Heart left ventricle (tissue), 16 donors: Measurements from ENCODE around the gene UBALD1. TPM values are rescaled to one million over a fixed set of nuclear protein-coding genes. Genes with fewer than 3 reads are reported as not detected.

ENCODE experiments used
- ATAC-seq, 4 donors: fragments of 200-7000 bp; cut with Tn5 transposase; one replicate each; pipeline ENCODE4 v1.9.1; 2020 to 2022; ENCODE audit warnings: moderate library complexity in 4 of 4, mild to moderate bottlenecking in 3 of 4, moderate number of reproducible peaks in 1 of 4
- DNase-seq, 5 donors: peaks; one replicate each; pipeline ENCODE4 v3.0.0-alpha.2; 2020
- H3K27ac ChIP-seq, 12 donors: fragments of 200-600 bp; sonication (generic) in 4 of 12; one replicate each; pipeline versions ENCODE4 v1.5.0 to v1.8.0; 2016 to 2022; ENCODE audit warnings: mild to moderate bottlenecking in 2 of 12
- H3K27me3 ChIP-seq, 9 donors: fragments of 200-600 bp; sonication (generic) in 2 of 9; one replicate each; pipeline versions ENCODE4 v1.5.1 to v1.8.0; 2016 to 2022; ENCODE audit warnings: mild to moderate bottlenecking in 3 of 9
- H3K36me3 ChIP-seq, 9 donors: fragments of 200-600 bp; sonication (generic) in 2 of 9; one replicate each; pipeline versions ENCODE4 v1.5.0 to v1.8.0; 2018 to 2022; ENCODE audit warnings: mild to moderate bottlenecking in 2 of 9
- H3K4me1 ChIP-seq, 12 donors: fragments of 200-600 bp; sonication (generic) in 4 of 12; one replicate each; pipeline versions ENCODE4 v1.5.0 to v1.8.0; 2016 to 2022; ENCODE audit warnings: mild to moderate bottlenecking in 3 of 12
- H3K4me3 ChIP-seq, 12 donors: fragments of 200-600 bp; sonication (generic) in 4 of 12; one replicate each; pipeline versions ENCODE4 v1.5.0 to v1.8.0; 2017 to 2022; ENCODE audit warnings: mild to moderate bottlenecking in 9 of 12, moderate library complexity in 4 of 12
- H3K9me3 ChIP-seq, 12 donors: fragments of 200-600 bp; sonication (generic) in 4 of 12; one replicate each; pipeline versions ENCODE4 v1.5.0 to v1.8.0; 2016 to 2022; ENCODE audit warnings: mild to moderate bottlenecking in 1 of 12
- CTCF ChIP-seq, 12 donors: fragments of 200-600 bp; sonication (generic) in 4 of 12; IDR thresholded peaks; one replicate each; pipeline versions ENCODE4 v1.5.0 to v1.8.0; 2018 to 2022; ENCODE audit warnings: antibody characterized with exemption in 12 of 12, mild to moderate bottlenecking in 5 of 12
- POLR2A ChIP-seq, 2 donors: fragments of 450-650 bp; IDR thresholded peaks; one replicate each; pipeline ENCODE4 v1.6.1; 2017; ENCODE audit warnings: antibody characterized with exemption in 2 of 2, mild to moderate bottlenecking in 2 of 2, moderate library complexity in 2 of 2
- WGBS, 4 donors: extraction: QIAGEN DNeasy Blood & Tissue Kit in 2 of 4; methylation state at CpG; one replicate each; pipeline versions ENCODE4 v1.1.5 to v1.1.7; 2013 to 2018; 5-methylcytosine and 5-hydroxymethylcytosine counted together
- intact Hi-C, 10 donors: fragments of 100-400 bp; cut with DNase I; formaldehyde crosslinking; loops; one replicate each; pipeline versions ENCODE4 v1.11.1 to v1.14.2; 2022
- polyA plus RNA-seq, 2 donors: library from polyadenylated mRNA; stranded (reverse); fragments of 200-250 nt; gene quantifications; one replicate each; pipeline ENCODE4 v1.2.3, GENCODE V29; 2013
- total RNA-seq, 9 donors: library from RNA; depleted of rRNA in 2 of 9; stranded (reverse); fragments of >200 nt in 2 of 9; fragmentation: NEBNext Ultra II Directional in 3 of 9; extraction: Animal tissue kit (Norgen Biotek cat#: 25700) in 3 of 9; gene quantifications; one replicate each; pipeline versions ENCODE4 v1.1.0 to v1.2.4, GENCODE V29; 2016 to 2023
- donor health status: ischemic (EF 13 %, LVEDD 7.1; RV severe dilation, severe dysfunction).
- donor health status: healthy with polysubstance abuse.
- donor health status: DM: no; HTN: yes; CAD: no.
- donor health status: DM: no; HTN: no; CAD: no.
- donor health status: ischemic (EF 25% LVEDD 6.9; RV normal size, moderate dysfunction).
- donor health status: ischemic (EF 25% LVEDD 5.7; RV mildly dilated, moderate dysfunction).
- donor health status: healthy.
- donor health status: DM: yes; HTN: yes; CAD: no.
- donor health status: ischemic (EF 35%, LVEDD 5.7; RV mildly dilated, moderate dysfunction).
- donor health status: nonischemic (EF 11% LVEDD 7.7; RV severe dilation, severe dysfunction).
- donor health status: DM: yes; HTN: yes; CAD: no.
- donor health status: PGD.
- donor health status: ischemic (EF 29% LVEDD 5.4; RV normal size, mild dysfunction).
- donor health status: nonischemic (EF 23%, LVEDD 6.1; RV moderate dilation, normal function).

Gene UBALD1
- total and polyA plus RNA-seq, 11 donors = 9.1 to 38.9 (median 19.4) TPM

- intact Hi-C loops = loop anchor here in 1 of 10 donors (5.0 kb wide), 1 partner anchor 77 kb away; no protein-coding TSS in a partner anchor
- TF ChIP-seq CTCF (IDR thresholded peaks at IDR 0.05) (no peak), POLR2A (IDR thresholded peaks at IDR 0.05) (no peak)
- ATAC-seq = no peak
These were observed 5.3 kb downstream of the UBALD1 start for GRCh38 chr16:4609200-4610010.

GRCh38 chr16:4608704-4608980 is 6.0 kb downstream of the UBALD1 start:
- H3K9me3 ChIP-seq = no peaks in the 10 kb centered on the region
- 73 to 83% (median 76%) methylated on average over 7 to 8 of the region's 8 CpGs for WGBS, 4 donors
- no peak for TF ChIP-seq POLR2A (IDR thresholded peaks at IDR 0.05)
- TF ChIP-seq CTCF (IDR thresholded peaks at IDR 0.05) = no peak
- DNase-seq (no peak), ATAC-seq (no peak)
- peaks cover 4 to 35% (median 13%) of the 10 kb centered on the region in 12 donors for H3K4me1 ChIP-seq
- peaks cover 0 to 25% (median 14%) of the 10 kb centered on the region in 9 donors for H3K36me3 ChIP-seq
- H3K27ac ChIP-seq = no peak overlapping the region
- H3K4me3 ChIP-seq = no peak overlapping the region
- no peaks in the 10 kb centered on the region for H3K27me3 ChIP-seq
- intact Hi-C loops = no loop called here

More at GRCh38 chr16:4609200-4610010, 5.3 kb downstream of the UBALD1 start:
- WGBS, 4 donors = 90 to 96% (median 91%) methylated on average over 33 to 45 of the region's 45 CpGs
- Histone ChIP-seq H3K4me1 (peaks cover 4 to 39% (median 15%) of the 10 kb centered on the region in 12 donors), H3K27me3 (no peaks in the 10 kb centered on the region), H3K4me3 (no peak overlapping the region), H3K9me3 (no peaks in the 10 kb centered on the region), H3K36me3 (peaks cover 0 to 25% (median 14%) of the 10 kb centered on the region in 9 donors), H3K27ac (no peak overlapping the region)
- DNase-seq = no peak

GRCh38 chr16:4607841-4608703 is 6.6 kb downstream of the UBALD1 start:
- ATAC-seq (no peak), DNase-seq (no peak)
- Histone ChIP-seq H3K36me3 (peaks cover 0 to 25% (median 14%) of the 10 kb centered on the region in 9 donors), H3K9me3 (no peaks in the 10 kb centered on the region), H3K27ac (no peak overlapping the region), H3K27me3 (no peaks in the 10 kb centered on the region), H3K4me3 (no peak overlapping the region), H3K4me1 (peaks cover 2 to 30% (median 8%) of the 10 kb centered on the region in 12 donors)
- intact Hi-C loops = no loop called here
- 83 to 92% (median 87%) methylated on average over 20 to 22 of the region's 22 CpGs for WGBS, 4 donors
- TF ChIP-seq POLR2A (IDR thresholded peaks at IDR 0.05) = no peak

GRCh38 chr16:4606354-4606753 is 8.3 kb downstream of the UBALD1 start:
- no peaks in the 10 kb centered on the region for H3K9me3 ChIP-seq
- no peak for DNase-seq
- no peaks in the 10 kb centered on the region for H3K27me3 ChIP-seq
- no peak overlapping the region for H3K27ac ChIP-seq
- ATAC-seq = no peak
- H3K4me1 ChIP-seq = peaks cover 0 to 15% (median 1%) of the 10 kb centered on the region in 12 donors
- intact Hi-C loops = no loop called here
- no peak for TF ChIP-seq CTCF (IDR thresholded peaks at IDR 0.05)
- H3K4me3 ChIP-seq = no peak overlapping the region
- H3K36me3 ChIP-seq = peaks cover 0 to 25% (median 14%) of the 10 kb centered on the region in 9 donors
- WGBS, 4 donors = 82 to 92% (median 89%) methylated on average over 9 of the region's 9 CpGs
